ENCODE data around the gene B9D1. TPM values are rescaled to one million over a fixed set of nuclear protein-coding genes. Genes with fewer than 3 reads are reported as not detected.
A peak's percentile ranks its signal among the peaks of the same experiment; 100 is the strongest.

Gene B9D1
- total RNA-seq, 3 donors from 2014 or later, result 14.4 to 29.2 (median 28.4) TPM

- H3K27ac ChIP-seq, result peak within 1 kb of the TSS; percentile 96 to 97
- TF ChIP-seq POLR2AphosphoS5 (IDR thresholded peaks at IDR 0.05) (no peak), POLR2A (IDR thresholded peaks at IDR 0.05) (no peak), CTCF (IDR thresholded peaks at IDR 0.05) (no peak)
- intact Hi-C loops (cut with DNase I; ENCODE audit: low total_unique reads), result loop anchor here (10.0 kb wide), 1 partner anchor 1986 kb away; no protein-coding TSS in a partner anchor
- no peaks in the 10 kb centered on the region for H3K27me3 ChIP-seq
- H3K36me3 ChIP-seq, result peaks cover 7% of the 10 kb centered on the region
- peak within 1 kb of the TSS; percentile 79 to 96 (median 91) for H3K4me3 ChIP-seq
- peak in 1 of 2 donors; percentile 51 for DNase-seq (ENCODE audit: low spot score in 2 of 2)
- H3K4me1 ChIP-seq, result peaks cover 7 to 13% of the 10 kb centered on the region in 2 donors
- H3K9me3 ChIP-seq, result no peaks in the 10 kb centered on the region
Measured at GRCh38 chr17:19378416-19379360, 16.2 kb upstream of the B9D1 start, which contains the start of gene MAPK7. Gene MAPK7 (plus strand): TSS chr17:19378498. CDS start chr17:19378901, 403 bp downstream.

GRCh38 chr17:19377602-19378415 lies 15.3 kb upstream of the B9D1 start:
- peaks cover 7% of the 10 kb centered on the region in 2 donors for H3K4me1 ChIP-seq
- H3K4me3 ChIP-seq, result peak overlapping the region; percentile 79 to 96 (median 91)
- peak; percentile 98 for DNase-seq (ENCODE audit: low spot score in 2 of 2)
- H3K27me3 ChIP-seq, result no peaks in the 10 kb centered on the region
- peak overlapping the region; percentile 96 to 97 for H3K27ac ChIP-seq
- H3K36me3 ChIP-seq, result peaks cover 7% of the 10 kb centered on the region
- no peaks in the 10 kb centered on the region for H3K9me3 ChIP-seq
- intact Hi-C loops (cut with DNase I; ENCODE audit: low total_unique reads), result loop anchor here (10.0 kb wide), 1 partner anchor 1987 kb away; no protein-coding TSS in a partner anchor
- peak; percentile 79 to 88 (median 85) for TF ChIP-seq POLR2AphosphoS5 (IDR thresholded peaks at IDR 0.05)
- peak; percentile 22 for TF ChIP-seq POLR2A (IDR thresholded peaks at IDR 0.05)
- TF ChIP-seq CTCF (IDR thresholded peaks at IDR 0.05), result peak in 1 of 3 donors; percentile 32

GRCh38 chr17:19376811-19377210 lies 14.3 kb upstream of the B9D1 start:
- Histone ChIP-seq H3K4me3 (peak overlapping the region; percentile 79 to 96 (median 91)), H3K27me3 (no peaks in the 10 kb centered on the region), H3K27ac (peak overlapping the region; percentile 96 to 97), H3K36me3 (peaks cover 7% of the 10 kb centered on the region), H3K9me3 (no peaks in the 10 kb centered on the region), H3K4me1 (peaks cover 7% of the 10 kb centered on the region in 2 donors)
- intact Hi-C loops (cut with DNase I; ENCODE audit: low total_unique reads), result loop anchor here (10.0 kb wide), 1 partner anchor 1988 kb away; no protein-coding TSS in a partner anchor
- TF ChIP-seq CTCF (IDR thresholded peaks at IDR 0.05), result no peak
- no peak for TF ChIP-seq POLR2A (IDR thresholded peaks at IDR 0.05)
- TF ChIP-seq POLR2AphosphoS5 (IDR thresholded peaks at IDR 0.05), result no peak
- DNase-seq (ENCODE audit: low spot score in 2 of 2), result no peak

GRCh38 chr17:19375732-19376131 lies 13.2 kb upstream of the B9D1 start:
- Histone ChIP-seq H3K4me1 (peaks cover 7% of the 10 kb centered on the region in 2 donors), H3K27ac (no peak overlapping the region), H3K36me3 (peaks cover 2% of the 10 kb centered on the region), H3K4me3 (no peak overlapping the region), H3K27me3 (no peaks in the 10 kb centered on the region), H3K9me3 (no peaks in the 10 kb centered on the region)
- TF ChIP-seq CTCF (IDR thresholded peaks at IDR 0.05) (no peak), POLR2AphosphoS5 (IDR thresholded peaks at IDR 0.05) (no peak), POLR2A (IDR thresholded peaks at IDR 0.05) (no peak)
- DNase-seq (ENCODE audit: low spot score in 2 of 2), result no peak
- intact Hi-C loops (cut with DNase I; ENCODE audit: low total_unique reads), result loop anchor here (10.0 kb wide), 1 partner anchor 1989 kb away; no protein-coding TSS in a partner anchor
